Measurements from ENCODE around the gene VWA3B.

GRCh38 chr2:98234776-98235175 lies 147.8 kb downstream of the VWA3B start:
- TF ChIP-seq CTCF (conservative IDR thresholded peaks at IDR 0.05; ENCODE audit: low read depth, low read length) (no peak), EZH2 (IDR thresholded peaks at IDR 0.05; ENCODE audit: borderline replicate concordance, low read depth, low read length, poor library complexity, severe bottlenecking) (no peak)

Measured in A673 (cell line).